Measurements from ENCODE around the gene GPR12. TPM values are rescaled to one million over a fixed set of nuclear protein-coding genes. Genes with fewer than 3 reads are reported as not detected.
"Not testable (repeated sequence)": the region's sequence is repeated elsewhere in the genome, so short reads cannot be mapped to it uniquely, and the experiment has no call there.

GPR12 gene
- total and polyA plus RNA-seq, 10 donors: 0.02 to 0.16 (median 0.05) TPM; not detected in 6

GRCh38 chr13:26735677-26736076 is 24.9 kb downstream of the GPR12 start:
- H3K27me3 ChIP-seq (replicated peaks in 1 of 7): peaks cover 0 to 14% (median 0%) of the 10 kb centered on the region in 7 donors
- DNase-seq: no peak
- H3K4me1 ChIP-seq: no peaks in the 10 kb centered on the region
- WGBS, 5 donors: 78 to 83% (median 82%) methylated on average over 9 of the region's 9 CpGs
- intact Hi-C loops (cut with DNase I; ENCODE audit: low total_unique reads): no loop called here
- no peaks in the 10 kb centered on the region for H3K36me3 ChIP-seq
- peaks cover 0 to 30% (median 18%) of the 10 kb centered on the region in 8 donors for H3K9me3 ChIP-seq
- H3K27ac ChIP-seq: no peak overlapping the region
- no peak overlapping the region for H3K4me3 ChIP-seq
- no peak for TF ChIP-seq POLR2AphosphoS5 (IDR thresholded peaks at IDR 0.05)
- TF ChIP-seq CTCF (IDR thresholded peaks at IDR 0.05 in 8 of 11, conservative IDR thresholded peaks at IDR 0.05 in 3 of 11): no peak
- TF ChIP-seq POLR2A (IDR thresholded peaks at IDR 0.05): no peak

DNA sequence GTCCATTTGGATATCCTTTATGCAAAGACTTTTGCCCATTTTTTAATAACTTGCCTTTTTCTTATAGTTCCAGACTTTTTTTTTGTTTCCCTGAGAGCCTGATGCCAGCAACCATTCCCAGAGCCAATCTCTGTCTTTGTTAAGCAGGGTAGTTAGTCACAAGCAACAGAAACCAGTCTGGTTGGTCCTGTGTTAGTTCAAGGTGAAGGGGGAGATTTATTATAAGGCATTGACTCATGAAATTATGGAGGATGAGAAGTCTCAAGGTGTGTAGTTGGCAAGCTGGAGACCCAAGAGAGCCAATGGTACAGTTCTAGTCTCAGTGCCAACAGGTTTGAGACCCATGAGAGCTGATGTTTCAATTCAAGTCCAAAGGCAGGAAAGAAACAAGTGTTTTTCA is 33.0 kb downstream of the GPR12 start:
- H3K4me3 ChIP-seq: no peak overlapping the region
- H3K27ac ChIP-seq: no peak overlapping the region
- H3K9me3 ChIP-seq: no peaks in the 10 kb centered on the region
- intact Hi-C loops (cut with DNase I; ENCODE audit: low total_unique reads): no loop called here
- no peaks in the 10 kb centered on the region for H3K36me3 ChIP-seq
- H3K4me1 ChIP-seq: peaks cover 0 to 1% (median 0%) of the 10 kb centered on the region in 6 donors
- no peak for DNase-seq
- TF ChIP-seq CTCF (IDR thresholded peaks at IDR 0.05 in 8 of 11, conservative IDR thresholded peaks at IDR 0.05 in 3 of 11) (no peak), POLR2A (IDR thresholded peaks at IDR 0.05) (no peak), POLR2AphosphoS5 (IDR thresholded peaks at IDR 0.05) (no peak)
- H3K27me3 ChIP-seq (replicated peaks in 1 of 7): peaks cover 0 to 3% (median 0%) of the 10 kb centered on the region in 7 donors

DNA sequence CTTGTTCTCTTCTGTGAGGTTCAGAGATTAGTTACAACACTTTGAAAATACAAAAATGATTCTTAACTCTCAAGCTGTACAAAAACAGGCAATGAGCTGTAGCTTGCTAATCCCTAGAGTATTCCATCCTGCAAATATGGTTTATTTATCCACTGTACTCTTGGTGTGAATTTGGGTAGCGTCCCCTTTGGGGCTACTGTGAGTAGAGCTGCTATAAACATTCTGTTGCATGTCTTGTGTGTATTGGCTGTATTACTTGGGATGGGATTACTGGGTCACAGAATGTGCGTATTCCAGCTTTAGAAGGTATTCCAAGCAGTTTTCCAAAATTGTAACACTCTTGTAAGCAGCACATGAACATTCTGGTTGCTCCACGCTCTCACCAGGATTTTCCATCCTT is 33.5 kb downstream of the GPR12 start:
- H3K4me1 ChIP-seq: peaks cover 0 to 6% (median 2%) of the 10 kb centered on the region in 6 donors
- intact Hi-C loops (cut with DNase I; ENCODE audit: low total_unique reads): no loop called here
- no peak for TF ChIP-seq POLR2A (IDR thresholded peaks at IDR 0.05)
- TF ChIP-seq POLR2AphosphoS5 (IDR thresholded peaks at IDR 0.05): no peak
- no peak for TF ChIP-seq CTCF (IDR thresholded peaks at IDR 0.05 in 8 of 11, conservative IDR thresholded peaks at IDR 0.05 in 3 of 11)

DNA sequence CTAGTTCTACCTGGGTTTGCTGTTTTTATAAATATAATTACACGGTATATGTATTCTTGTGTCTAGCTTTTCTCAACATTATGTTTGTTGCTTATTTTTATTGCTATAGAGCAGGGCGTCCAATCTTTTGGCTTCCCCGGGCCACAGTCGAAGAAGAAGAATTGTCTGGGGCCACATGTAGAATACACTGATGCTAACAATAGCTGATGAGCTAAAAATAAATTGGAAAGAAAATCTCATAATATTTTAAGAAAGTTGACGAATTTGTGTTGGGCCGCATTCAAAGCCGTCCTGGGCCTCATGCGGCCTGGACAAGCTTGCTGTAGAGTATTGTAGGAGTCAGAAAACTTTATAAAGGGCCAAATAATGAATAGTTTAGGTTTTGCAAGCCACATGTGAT is 33.9 kb downstream of the GPR12 start:
- H3K27me3 ChIP-seq (replicated peaks in 1 of 7): peaks cover 0 to 5% (median 0%) of the 10 kb centered on the region in 7 donors
- TF ChIP-seq CTCF (IDR thresholded peaks at IDR 0.05 in 8 of 11, conservative IDR thresholded peaks at IDR 0.05 in 3 of 11) (no peak), POLR2AphosphoS5 (IDR thresholded peaks at IDR 0.05) (no peak), POLR2A (IDR thresholded peaks at IDR 0.05) (no peak)
- no peaks in the 10 kb centered on the region for H3K9me3 ChIP-seq
- intact Hi-C loops (cut with DNase I; ENCODE audit: low total_unique reads): no loop called here
- H3K4me3 ChIP-seq: no peak overlapping the region
- 87 to 91% (median 90%) methylated on average over 8 of the region's 8 CpGs for WGBS, 5 donors
- DNase-seq: no peak
- H3K4me1 ChIP-seq: peaks cover 0 to 11% (median 6%) of the 10 kb centered on the region in 6 donors
- no peak overlapping the region for H3K27ac ChIP-seq
- H3K36me3 ChIP-seq: no peaks in the 10 kb centered on the region

More for the DNA sequence above, 33.5 kb downstream of the GPR12 start:
- Histone ChIP-seq H3K4me3 (no peak overlapping the region), H3K9me3 (no peaks in the 10 kb centered on the region), H3K27ac (no peak overlapping the region), H3K27me3 (replicated peaks in 1 of 7) (peaks cover 0 to under 1% (median 0%) of the 10 kb centered on the region in 7 donors), H3K36me3 (no peaks in the 10 kb centered on the region)
- 82 to 87% (median 86%) methylated on average over 3 of the region's 3 CpGs for WGBS, 5 donors
- DNase-seq: no peak

DNA sequence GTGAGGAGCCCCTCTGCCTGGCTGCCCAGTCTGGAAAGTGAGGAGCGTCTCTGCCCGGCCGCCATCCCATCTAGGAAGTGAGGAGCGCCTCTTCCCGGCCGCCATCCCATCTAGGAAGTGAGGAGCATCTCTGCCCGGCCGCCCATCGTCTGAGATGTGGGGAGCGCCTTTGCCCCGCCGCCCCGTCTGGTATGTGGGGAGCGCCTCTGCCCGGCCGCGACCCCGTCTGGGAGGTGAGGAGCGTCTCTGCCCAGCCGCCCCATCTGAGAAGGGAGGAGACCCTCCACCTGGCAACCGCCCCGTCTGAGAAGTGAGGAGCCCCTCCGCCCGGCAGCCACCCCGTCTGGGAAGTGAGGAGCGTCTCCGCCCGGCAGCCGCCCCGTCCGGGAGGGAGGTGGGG is 37.0 kb downstream of the GPR12 start:
- H3K9me3 ChIP-seq; DNase-seq; intact Hi-C loops (cut with DNase I; ENCODE audit: low total_unique reads); H3K36me3 ChIP-seq; H3K27me3 ChIP-seq (replicated peaks in 1 of 7); H3K4me3 ChIP-seq; H3K27ac ChIP-seq: not testable (repeated sequence)
- peaks cover 0 to 27% (median 13%) of the 10 kb centered on the region in 6 donors for H3K4me1 ChIP-seq
- 95 to 100% (median 100%) methylated on average over 1 to 15 of the region's 31 CpGs; no CpG with 5 or more reads in 1 of the 5 donors for WGBS, 5 donors
